AG04450 (cell line): Measurements from ENCODE around the gene ASCC1. TPM values are rescaled to one million over a fixed set of nuclear protein-coding genes. Genes with fewer than 3 reads are reported as not detected.

Source experiments
- CTCF ChIA-PET: fragments of 300-600, 350-600 bp; formaldehyde crosslinking; extraction: SDS; loops from one replicate; lab custom pipeline; 2022; ENCODE audit warnings: antibody characterized with exemption, inconsistent platforms; lab: Charles Lee
- POLR2A ChIA-PET: fragments of 350-600 bp; formaldehyde crosslinking; extraction: SDS; loops from one replicate; lab custom pipeline; 2021; ENCODE audit warnings: antibody characterized with exemption, inconsistent platforms; lab: Yijun Ruan, JAX
- DNase-seq: peaks from one replicate; pipeline ENCODE4 v3.0.0-alpha.2; 2011; ENCODE audit warnings: low read depth, low spot score
- H3K27ac ChIP-seq: one replicate; pipeline ENCODE4 v1.5.1; 2012; ENCODE audit warnings: low read depth, low read length, control low read depth
- H3K27me3 ChIP-seq: one replicate; pipeline ENCODE4 v1.6.0; 2012; ENCODE audit warnings: low read length; ENCODE audit not compliant: control insufficient read depth, insufficient read depth
- H3K4me3 ChIP-seq: 2 replicates; pipeline ENCODE4 v1.5.1; 2011; ENCODE audit warnings: mild to moderate bottlenecking, low read depth, low read length, control low read depth
- H3K9me3 ChIP-seq: 2 replicates; pipeline ENCODE4 v1.5.1; 2012; ENCODE audit warnings: low read length; ENCODE audit not compliant: control insufficient read depth, insufficient read depth
- CTCF ChIP-seq: IDR thresholded peaks from 2 replicates; pipeline ENCODE4 v1.5.1; 2011; ENCODE audit warnings: low read depth, low read length, control low read depth, inconsistent platforms
- polyA plus RNA-seq: library from polyadenylated mRNA; depleted of rRNA; stranded (reverse); fragments of >200 nt; gene quantifications from 2 replicates; pipeline ENCODE4 v1.2.3, GENCODE V29; 2011

The ASCC1 gene
- polyA plus RNA-seq, 1 experiment, result 43.7 TPM

DNA sequence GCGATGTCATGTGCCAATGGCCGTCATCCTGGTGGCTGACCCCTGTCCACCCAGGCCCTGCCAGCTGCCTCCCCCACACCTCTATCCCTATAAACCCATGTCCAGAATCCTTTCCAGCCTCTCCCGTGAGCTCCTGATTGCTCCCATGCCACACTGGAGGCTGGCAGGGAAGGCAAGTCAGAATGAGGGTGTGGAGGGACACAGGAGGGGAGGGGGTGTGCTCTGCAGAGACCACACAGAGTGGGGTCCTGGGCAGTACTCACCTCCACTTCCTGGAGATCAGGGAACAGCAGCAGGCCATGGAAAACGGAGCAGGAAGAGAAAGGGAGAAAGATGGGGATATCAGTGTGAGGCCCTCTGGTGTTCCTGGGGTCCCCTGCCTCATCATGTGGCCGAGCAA is 143.4 kb downstream of the ASCC1 start:
- Histone ChIP-seq H3K27me3 (peaks cover 35% of the 10 kb centered on the region), H3K9me3 (peaks cover 8% of the 10 kb centered on the region), H3K27ac (no peak overlapping the region), H3K4me3 (no peak overlapping the region)
- CTCF ChIA-PET, result no interaction called here
- no peak for DNase-seq
- POLR2A ChIA-PET, result no interaction called here
- no peak for TF ChIP-seq CTCF

DNA sequence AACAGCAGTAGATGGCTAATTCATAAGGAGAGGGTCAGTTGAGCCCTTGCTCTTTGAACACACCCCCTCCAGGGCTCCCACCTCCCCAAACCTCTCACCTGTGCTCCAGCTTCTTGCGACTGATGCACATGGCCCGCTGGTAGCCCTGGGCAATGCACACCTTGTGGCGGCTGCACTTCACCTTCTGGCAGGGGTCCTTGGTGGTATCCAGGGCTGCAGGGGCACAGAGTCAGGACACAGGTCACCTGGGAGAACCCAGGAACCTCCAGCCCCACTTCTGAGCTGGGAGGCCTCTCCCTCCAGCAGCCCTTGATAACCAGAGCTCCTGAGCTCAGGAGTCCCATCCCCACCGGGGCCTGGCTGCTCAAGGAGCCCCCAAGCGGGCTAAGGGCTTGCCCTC is 144.0 kb downstream of the ASCC1 start:
- CTCF ChIA-PET, result interaction anchor here (1.3 kb wide), 1 partner anchor 24 kb away, joined by 6 read pairs; no protein-coding TSS in a partner anchor

GRCh38 chr10:72069751-72070526 is 146.1 kb downstream of the ASCC1 start:
- ChIA-PET POLR2A (interaction anchor here (0.7 kb wide), 1 partner anchor 66 kb away, joined by 8 read pairs; no protein-coding TSS in a partner anchor), CTCF (interaction anchor here (0.6 to 1.1 kb wide), 3 partner anchors 21 to 225 kb away, joined by 3 to 5 read pairs (median 3); no protein-coding TSS in a partner anchor)
- H3K9me3 ChIP-seq, result peaks cover 8% of the 10 kb centered on the region
- TF ChIP-seq CTCF, result 0 out of 2 replicates have a peak, but pooled peaks have one; percentile 20
- H3K27ac ChIP-seq, result no peak overlapping the region
- no peak for DNase-seq
- H3K27me3 ChIP-seq, result peaks cover 28% of the 10 kb centered on the region
- H3K4me3 ChIP-seq, result no peak overlapping the region

More for the DNA sequence above, 144.0 kb downstream of the ASCC1 start:
- no peak for TF ChIP-seq CTCF
- DNase-seq, result no peak
- H3K27me3 ChIP-seq, result peaks cover 38% of the 10 kb centered on the region
- POLR2A ChIA-PET, result no interaction called here
- peaks cover 8% of the 10 kb centered on the region for H3K9me3 ChIP-seq
- no peak overlapping the region for H3K27ac ChIP-seq
- H3K4me3 ChIP-seq, result no peak overlapping the region

- Histone ChIP-seq H3K27ac (no peak overlapping the region), H3K4me3 (no peak overlapping the region), H3K9me3 (peaks cover 8% of the 10 kb centered on the region), H3K27me3 (peaks cover 24% of the 10 kb centered on the region)
- no peak for TF ChIP-seq CTCF
- ChIA-PET CTCF (interaction anchor here (0.5 to 1.1 kb wide), 3 partner anchors 20 to 224 kb away, joined by 3 to 5 read pairs (median 3); no protein-coding TSS in a partner anchor), POLR2A (interaction anchor here (0.7 kb wide), 1 partner anchor 67 kb away, joined by 8 read pairs; no protein-coding TSS in a partner anchor)
- DNase-seq, result no peak
Measured at GRCh38 chr10:72068901-72069446, 147.1 kb downstream of the ASCC1 start.
